ENCODE results near the gene DNAH5. TPM values are rescaled to one million over a fixed set of nuclear protein-coding genes. Genes with fewer than 3 reads are reported as not detected.

DNAH5 gene, protein sequence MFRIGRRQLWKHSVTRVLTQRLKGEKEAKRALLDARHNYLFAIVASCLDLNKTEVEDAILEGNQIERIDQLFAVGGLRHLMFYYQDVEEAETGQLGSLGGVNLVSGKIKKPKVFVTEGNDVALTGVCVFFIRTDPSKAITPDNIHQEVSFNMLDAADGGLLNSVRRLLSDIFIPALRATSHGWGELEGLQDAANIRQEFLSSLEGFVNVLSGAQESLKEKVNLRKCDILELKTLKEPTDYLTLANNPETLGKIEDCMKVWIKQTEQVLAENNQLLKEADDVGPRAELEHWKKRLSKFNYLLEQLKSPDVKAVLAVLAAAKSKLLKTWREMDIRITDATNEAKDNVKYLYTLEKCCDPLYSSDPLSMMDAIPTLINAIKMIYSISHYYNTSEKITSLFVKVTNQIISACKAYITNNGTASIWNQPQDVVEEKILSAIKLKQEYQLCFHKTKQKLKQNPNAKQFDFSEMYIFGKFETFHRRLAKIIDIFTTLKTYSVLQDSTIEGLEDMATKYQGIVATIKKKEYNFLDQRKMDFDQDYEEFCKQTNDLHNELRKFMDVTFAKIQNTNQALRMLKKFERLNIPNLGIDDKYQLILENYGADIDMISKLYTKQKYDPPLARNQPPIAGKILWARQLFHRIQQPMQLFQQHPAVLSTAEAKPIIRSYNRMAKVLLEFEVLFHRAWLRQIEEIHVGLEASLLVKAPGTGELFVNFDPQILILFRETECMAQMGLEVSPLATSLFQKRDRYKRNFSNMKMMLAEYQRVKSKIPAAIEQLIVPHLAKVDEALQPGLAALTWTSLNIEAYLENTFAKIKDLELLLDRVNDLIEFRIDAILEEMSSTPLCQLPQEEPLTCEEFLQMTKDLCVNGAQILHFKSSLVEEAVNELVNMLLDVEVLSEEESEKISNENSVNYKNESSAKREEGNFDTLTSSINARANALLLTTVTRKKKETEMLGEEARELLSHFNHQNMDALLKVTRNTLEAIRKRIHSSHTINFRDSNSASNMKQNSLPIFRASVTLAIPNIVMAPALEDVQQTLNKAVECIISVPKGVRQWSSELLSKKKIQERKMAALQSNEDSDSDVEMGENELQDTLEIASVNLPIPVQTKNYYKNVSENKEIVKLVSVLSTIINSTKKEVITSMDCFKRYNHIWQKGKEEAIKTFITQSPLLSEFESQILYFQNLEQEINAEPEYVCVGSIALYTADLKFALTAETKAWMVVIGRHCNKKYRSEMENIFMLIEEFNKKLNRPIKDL (N-terminal part only)
- total RNA-seq (2022; extraction: Qiagen RNA extraction) = 1.5 to 2.2 TPM (median 1.8 TPM) in 5 replicates

GRCh38 chr5:13944560-13945199, at the start of gene DNAH5:
TSS of gene DNAH5 (minus strand) at chr5:13944688. CDS start at chr5:13944438, 250 bp downstream.

Other genes starting within 250 kb of the DNAH5 start
- 87.4 to 105 TPM (median 96.7 TPM) in 5 replicates for gene TRIO, start 198.7 kb upstream of the DNAH5 start, total RNA-seq (2022; extraction: Qiagen RNA extraction)

Measured in A549 treated with Hydrocortisone at 1 μM for 4 hours (cell line).